Measurements from ENCODE around the gene AKR1B1.

- TF ChIP-seq EP300 (IDR thresholded peaks at IDR 0.05) = no peak
- no peak for TF ChIP-seq POLR2A (IDR thresholded peaks at IDR 0.05; ENCODE audit: low read depth)
- no peak for TF ChIP-seq CTCF (IDR thresholded peaks at IDR 0.05)
- no peak for TF ChIP-seq POLR2AphosphoS5 (IDR thresholded peaks at IDR 0.05)
Observed at GRCh38 chr7:134396031-134396430, 62.9 kb downstream of the AKR1B1 start.
